Pancreas (tissue), 10 donors: Measurements from ENCODE around the gene MAB21L3. TPM values are rescaled to one million over a fixed set of nuclear protein-coding genes. Genes with fewer than 3 reads are reported as not detected.

Source experiments
- ATAC-seq, 4 donors: fragments of 200-7000 bp; cut with Tn5 transposase; one replicate each; pipeline versions ENCODE4 v1.8.0 to v1.9.1; 2020; ENCODE audit warnings: mild to moderate bottlenecking in 4 of 4, moderate library complexity in 4 of 4
- DNase-seq, 6 donors: peaks; one replicate each; pipeline ENCODE4 v3.0.0-alpha.2; 2020
- FAIRE-seq: peaks from 2 replicates; lab custom pipeline; 2012; peaks lifted over from hg19 to GRCh38; lab: Jason Lieb, UNC
- H3K27ac ChIP-seq, 4 donors: fragments of 200-600 bp; sonication (generic); 1 replicate in 3 of 4; 2 replicates in 1 of 4; pipeline versions ENCODE4 v1.5.0 to v1.8.0; 2020
- H3K27me3 ChIP-seq, 4 donors: fragments of 200-600 bp; one replicate each; pipeline ENCODE4 v1.8.0; 2021
- H3K36me3 ChIP-seq, 3 donors: fragments of 200-600 bp; sonication (generic) in 1 of 3; one replicate each; pipeline versions ENCODE4 v1.5.0 to v1.8.0; 2020 to 2021
- H3K4me1 ChIP-seq, 3 donors: fragments of 200-600 bp; one replicate each; pipeline ENCODE4 v1.8.0; 2021
- H3K4me3 ChIP-seq, 4 donors: fragments of 200-600 bp; sonication (generic) in 2 of 4; one replicate each; pipeline versions ENCODE4 v1.5.0 to v1.8.0; 2020 to 2021
- H3K9me3 ChIP-seq, 4 donors: fragments of 200-600 bp; one replicate each; pipeline ENCODE4 v1.8.0; 2021
- WGBS, 2 donors: extraction: QIAGEN DNeasy Blood & Tissue Kit; methylation state at CpG; one replicate each; pipeline ENCODE4 v1.1.7; 2013; 5-methylcytosine and 5-hydroxymethylcytosine counted together
- intact Hi-C, 3 donors: fragments of 100-400 bp; cut with DNase I; formaldehyde crosslinking; loops; one replicate each; pipeline versions ENCODE4 v1.11.1 to v1.14.2; 2022
- polyA plus RNA-seq, 2 donors: library from polyadenylated mRNA; stranded (reverse); fragments of 200-250 nt; gene quantifications; one replicate each; pipeline ENCODE4 v1.2.3, GENCODE V29; 2013
- total RNA-seq, 6 donors: library from RNA; stranded (reverse); fragmentation: NEBNext Ultra II Directional in 4 of 6; extraction: Animal tissue kit (Norgen Biotek cat#: 25700) in 4 of 6; gene quantifications; one replicate each; pipeline versions ENCODE4 v1.2.1 to v1.2.4, GENCODE V29; 2021 to 2023
- TF ChIP-seq, protein P1 (sequence below), 4 donors: fragments of 200-600 bp; sonication (generic) in 3 of 4; IDR thresholded peaks; one replicate each; pipeline versions ENCODE4 v1.5.0 to v1.8.0; 2021; ENCODE audit warnings: antibody characterized with exemption in 4 of 4
- donor health status: healthy with polysubstance abuse.
- donor health status: DM: no; HTN: no; CAD: no; lungs with moderate emphysema.
- donor health status: DM: no; HTN: no; CAD: no.
- donor health status: control.
- donor health status: control.
- donor health status: Bipolar disorder and iron deficiency.
- donor health status: DM: yes; HTN: yes; CAD: no.
- donor health status: DM: no; HTN: no; CAD: no.
- donor health status: DM: no; HTN: no; CAD: no.
- donor health status: DM: yes; HTN: yes; CAD: no.

Gene MAB21L3
- total and polyA plus RNA-seq, 8 donors: 0.12 TPM; not detected in 7

- Histone ChIP-seq H3K9me3 (no peaks in the 10 kb centered on the region), H3K27me3 (no peaks in the 10 kb centered on the region), H3K36me3 (no peaks in the 10 kb centered on the region), H3K4me3 (peak overlapping the region in 2 of 4 donors; percentile 26 to 41), H3K4me1 (peaks cover 16 to 20% (median 18%) of the 10 kb centered on the region in 3 donors), H3K27ac (peak overlapping the region; percentile 40 to 85 (median 68))
- 64 to 72% methylated on average over 3 to 4 of the region's 4 CpGs for WGBS, 2 donors
- peak; percentile 8 to 27 (median 18) for ATAC-seq
- no peak for DNase-seq
- intact Hi-C loops: loop anchor here in 1 of 3 donors (10.0 kb wide), 1 partner anchor 222 kb away; the partner anchor contains the start of gene ATP1A1
- FAIRE-seq: no peak
- TF ChIP-seq, protein P1, sequence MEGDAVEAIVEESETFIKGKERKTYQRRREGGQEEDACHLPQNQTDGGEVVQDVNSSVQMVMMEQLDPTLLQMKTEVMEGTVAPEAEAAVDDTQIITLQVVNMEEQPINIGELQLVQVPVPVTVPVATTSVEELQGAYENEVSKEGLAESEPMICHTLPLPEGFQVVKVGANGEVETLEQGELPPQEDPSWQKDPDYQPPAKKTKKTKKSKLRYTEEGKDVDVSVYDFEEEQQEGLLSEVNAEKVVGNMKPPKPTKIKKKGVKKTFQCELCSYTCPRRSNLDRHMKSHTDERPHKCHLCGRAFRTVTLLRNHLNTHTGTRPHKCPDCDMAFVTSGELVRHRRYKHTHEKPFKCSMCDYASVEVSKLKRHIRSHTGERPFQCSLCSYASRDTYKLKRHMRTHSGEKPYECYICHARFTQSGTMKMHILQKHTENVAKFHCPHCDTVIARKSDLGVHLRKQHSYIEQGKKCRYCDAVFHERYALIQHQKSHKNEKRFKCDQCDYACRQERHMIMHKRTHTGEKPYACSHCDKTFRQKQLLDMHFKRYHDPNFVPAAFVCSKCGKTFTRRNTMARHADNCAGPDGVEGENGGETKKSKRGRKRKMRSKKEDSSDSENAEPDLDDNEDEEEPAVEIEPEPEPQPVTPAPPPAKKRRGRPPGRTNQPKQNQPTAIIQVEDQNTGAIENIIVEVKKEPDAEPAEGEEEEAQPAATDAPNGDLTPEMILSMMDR (IDR thresholded peaks at IDR 0.05): no peak
These were observed 41.4 kb downstream of the MAB21L3 start for GRCh38 chr1:116152577-116152943.

DNA sequence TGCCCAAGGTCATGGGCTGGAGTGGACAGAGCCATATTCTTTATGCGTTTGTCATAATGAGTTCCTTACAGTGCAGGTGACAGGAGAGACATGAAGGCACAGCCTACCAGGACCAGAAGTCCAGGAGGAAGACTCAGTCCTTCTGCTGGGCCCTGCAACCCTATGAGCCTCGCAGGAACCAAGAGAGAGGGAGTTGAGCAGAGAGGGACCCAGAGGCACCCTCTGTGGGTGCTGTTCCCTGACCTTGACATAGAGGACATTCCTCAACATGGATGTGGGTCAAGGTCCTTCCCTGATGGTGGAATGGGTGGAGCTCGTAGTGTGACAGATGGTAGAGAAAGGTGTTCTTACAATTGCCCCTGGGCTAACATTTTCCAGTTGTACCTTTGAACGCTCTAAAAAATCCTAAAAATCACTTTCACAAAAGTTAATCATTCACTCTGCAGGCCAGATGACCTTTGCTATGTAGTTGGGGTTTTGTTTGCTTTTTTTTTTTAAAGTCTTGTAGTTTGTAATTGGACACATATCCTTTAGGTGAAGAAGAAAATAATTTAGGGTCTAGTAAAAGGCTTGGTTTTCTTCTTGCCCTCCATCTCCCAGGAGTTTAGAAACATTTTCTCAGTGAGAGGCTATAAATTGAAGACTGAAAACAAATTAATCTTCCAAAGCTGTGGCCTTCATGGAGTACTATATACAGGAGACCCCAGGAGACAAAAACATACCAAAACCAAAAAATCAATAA is 41.9 kb downstream of the MAB21L3 start:
- intact Hi-C loops: loop anchor here in 1 of 3 donors (10.0 kb wide), 1 partner anchor 222 kb away; the partner anchor contains the start of gene ATP1A1
- no peaks in the 10 kb centered on the region for H3K9me3 ChIP-seq
- peaks cover 16 to 20% (median 18%) of the 10 kb centered on the region in 3 donors for H3K4me1 ChIP-seq
- TF ChIP-seq, protein P1 (IDR thresholded peaks at IDR 0.05): no peak
- FAIRE-seq (peak; percentile 20), ATAC-seq (peak; percentile 29 to 59 (median 58)), DNase-seq (peak in 1 of 6 donors; percentile 31)
- H3K27ac ChIP-seq: peak overlapping the region in 3 of 4 donors; percentile 38 to 85 (median 68)
- H3K4me3 ChIP-seq: no peak overlapping the region
- no peaks in the 10 kb centered on the region for H3K36me3 ChIP-seq
- WGBS, 2 donors: 19 to 30% methylated on average over 4 of the region's 4 CpGs
- no peaks in the 10 kb centered on the region for H3K27me3 ChIP-seq

DNA sequence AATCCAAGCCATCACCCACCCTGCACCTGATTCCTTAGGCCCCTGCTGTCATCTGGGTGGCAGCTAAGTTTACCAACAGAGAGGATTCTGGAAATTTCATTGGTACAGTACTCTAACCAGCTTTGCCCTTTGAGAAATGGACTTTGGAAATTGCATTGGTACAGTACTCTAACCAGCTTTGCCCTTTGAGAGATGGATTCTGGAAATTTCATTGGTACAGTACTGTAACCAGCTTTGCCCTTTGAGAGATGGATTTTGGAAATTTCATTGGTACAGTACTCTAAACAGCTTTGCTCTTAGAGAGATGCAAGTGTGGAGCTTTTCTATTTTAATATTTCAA is 42.5 kb downstream of the MAB21L3 start:
- H3K27me3 ChIP-seq: no peaks in the 10 kb centered on the region
- DNase-seq: no peak
- no peak for FAIRE-seq
- TF ChIP-seq, protein P1 (IDR thresholded peaks at IDR 0.05): no peak
- no peaks in the 10 kb centered on the region for H3K36me3 ChIP-seq
- no peak for ATAC-seq
- peak overlapping the region in 2 of 4 donors; percentile 68 to 85 for H3K27ac ChIP-seq
- intact Hi-C loops: loop anchor here in 1 of 3 donors (10.0 kb wide), 1 partner anchor 221 kb away; the partner anchor contains the start of gene ATP1A1
- H3K4me3 ChIP-seq: no peak overlapping the region
- no peaks in the 10 kb centered on the region for H3K9me3 ChIP-seq
- H3K4me1 ChIP-seq: peaks cover 16 to 20% (median 18%) of the 10 kb centered on the region in 3 donors

GRCh38 chr1:116154536-116154935 is 43.3 kb downstream of the MAB21L3 start:
- Histone ChIP-seq H3K4me1 (peaks cover 16 to 20% (median 18%) of the 10 kb centered on the region in 3 donors), H3K4me3 (no peak overlapping the region), H3K36me3 (no peaks in the 10 kb centered on the region), H3K27me3 (no peaks in the 10 kb centered on the region), H3K9me3 (no peaks in the 10 kb centered on the region), H3K27ac (no peak overlapping the region)
- ATAC-seq (no peak), DNase-seq (no peak), FAIRE-seq (no peak)
- TF ChIP-seq, protein P1 (IDR thresholded peaks at IDR 0.05): no peak
- intact Hi-C loops: loop anchor here in 1 of 3 donors (10.0 kb wide), 1 partner anchor 220 kb away; the partner anchor contains the start of gene ATP1A1
- WGBS, 2 donors: 42 to 46% methylated on average over 4 of the region's 4 CpGs
